Gastrocnemius medialis (tissue), 4 donors: ENCODE results near the gene GREB1L. TPM values are rescaled to one million over a fixed set of nuclear protein-coding genes. Genes with fewer than 3 reads are reported as not detected.

Experiments
- ATAC-seq, 2 donors: fragments of 150-250 bp; one replicate each; pipeline ENCODE4 v1.9.1; 2016
- DNase-seq, 2 donors: peaks; one replicate each; pipeline ENCODE4 v3.0.0-alpha.2; 2019
- H3K27ac ChIP-seq, 4 donors: fragments of 200-600 bp; sonication (generic); 1 replicate in 1 of 4; 2 replicates in 3 of 4; pipeline ENCODE4 v1.5.1; 2016 to 2018; ENCODE audit warnings: mild to moderate bottlenecking in 2 of 4, moderate library complexity in 1 of 4
- H3K27me3 ChIP-seq, 3 donors: fragments of 200-600 bp; sonication (generic) in 2 of 3; 1 replicate in 1 of 3; 2 replicates in 2 of 3; pipeline versions ENCODE4 v1.5.1 to v1.6.0; 2016 to 2019; ENCODE audit warnings: mild to moderate bottlenecking in 1 of 3, moderate library complexity in 1 of 3
- H3K36me3 ChIP-seq, 2 donors: fragments of 200-600 bp; sonication (generic) in 1 of 2; one replicate each; pipeline ENCODE4 v1.5.1; 2017 to 2018
- H3K4me1 ChIP-seq, 2 donors: fragments of 200-600 bp; sonication (generic) in 1 of 2; one replicate each; pipeline ENCODE4 v1.5.1; 2016 to 2017; ENCODE audit warnings: mild to moderate bottlenecking in 2 of 2
- H3K4me3 ChIP-seq, 4 donors: fragments of 200-600 bp; sonication (generic) in 3 of 4; 1 replicate in 1 of 4; 2 replicates in 3 of 4; pipeline ENCODE4 v1.5.1; 2016 to 2019; ENCODE audit warnings: mild to moderate bottlenecking in 2 of 4
- H3K9me3 ChIP-seq, 3 donors: fragments of 200-600 bp; sonication (generic) in 2 of 3; 1 replicate in 1 of 3; 2 replicates in 2 of 3; pipeline ENCODE4 v1.5.1; 2016 to 2019
- CTCF ChIP-seq, 5 experiments: fragments of 450-650 bp in 3 of 5; fragments of 200-600 bp in 2 of 5; sonication (generic) in 2 of 5; IDR thresholded peaks in 4 of 5; conservative IDR thresholded peaks in 1 of 5; 1 replicate in 4 of 5; 2 replicates in 1 of 5; pipeline ENCODE4 v1.5.1; 2016 to 2019; ENCODE audit warnings: antibody characterized with exemption in 5 of 5, mild to moderate bottlenecking in 3 of 5, moderate library complexity in 3 of 5
- POLR2A ChIP-seq, 2 donors: fragments of 450-650 bp; IDR thresholded peaks; one replicate each; pipeline ENCODE4 v1.6.1; 2017; ENCODE audit warnings: antibody characterized with exemption in 2 of 2, mild to moderate bottlenecking in 2 of 2, moderate library complexity in 2 of 2
- in situ Hi-C, 4 donors: fragments of 200-750 bp; cut with MboI; loops; one replicate each; pipeline versions ENCODE4 v1.15.0 to v1.8.0; 2017; ENCODE audit warnings: low sequenced_read_pairs in 4 of 4
- intact Hi-C: fragments of 100-400 bp; cut with DNase I; formaldehyde crosslinking; loops from one replicate; pipeline ENCODE4 v1.15.1; 2023; ENCODE audit warnings: low total_unique reads
- total RNA-seq, 4 donors: library from RNA; depleted of rRNA; stranded (reverse); fragments of >200 nt; gene quantifications; one replicate each; pipeline versions ENCODE4 v1.1.0 to v1.2.3, GENCODE V29; 2016

The GREB1L gene
- total RNA-seq, 4 donors from 2014 or later, result 4.4 to 14.4 (median 7.4) TPM

GRCh38 chr18:21359746-21360145, 117.7 kb downstream of the GREB1L start:
- no peaks in the 10 kb centered on the region for H3K27me3 ChIP-seq
- DNase-seq, result no peak
- no peaks in the 10 kb centered on the region for H3K9me3 ChIP-seq
- intact Hi-C loops, result no loop called here
- no peak for ATAC-seq
- no peak for TF ChIP-seq CTCF (IDR thresholded peaks at IDR 0.05 in 4 of 5, conservative IDR thresholded peaks at IDR 0.05 in 1 of 5)
- no peak for TF ChIP-seq POLR2A (IDR thresholded peaks at IDR 0.05)
- in situ Hi-C loops, result no loop called here
- H3K4me1 ChIP-seq, result peaks cover 0 to 11% of the 10 kb centered on the region in 2 donors
- no peaks in the 10 kb centered on the region for H3K36me3 ChIP-seq
- H3K27ac ChIP-seq, result no peak overlapping the region
- H3K4me3 ChIP-seq, result no peak overlapping the region

GRCh38 chr18:21361307-21361880, 119.4 kb downstream of the GREB1L start:
- ATAC-seq (no peak), DNase-seq (no peak)
- Histone ChIP-seq H3K36me3 (no peaks in the 10 kb centered on the region), H3K27ac (no peak overlapping the region), H3K4me1 (peaks cover 0 to 11% of the 10 kb centered on the region in 2 donors), H3K4me3 (no peak overlapping the region), H3K9me3 (no peaks in the 10 kb centered on the region), H3K27me3 (no peaks in the 10 kb centered on the region)
- in situ Hi-C loops (no loop called here), intact Hi-C loops (no loop called here)
- TF ChIP-seq POLR2A (IDR thresholded peaks at IDR 0.05) (no peak), CTCF (IDR thresholded peaks at IDR 0.05 in 4 of 5, conservative IDR thresholded peaks at IDR 0.05 in 1 of 5) (no peak)

GRCh38 chr18:21362831-21363230, 120.8 kb downstream of the GREB1L start:
- no peak for TF ChIP-seq CTCF (IDR thresholded peaks at IDR 0.05 in 4 of 5, conservative IDR thresholded peaks at IDR 0.05 in 1 of 5)
- TF ChIP-seq POLR2A (IDR thresholded peaks at IDR 0.05), result no peak
- DNase-seq, result no peak
- in situ Hi-C loops, result no loop called here
- ATAC-seq, result no peak
- Histone ChIP-seq H3K27me3 (no peaks in the 10 kb centered on the region), H3K27ac (no peak overlapping the region), H3K4me1 (peaks cover 0 to 11% of the 10 kb centered on the region in 2 donors), H3K36me3 (no peaks in the 10 kb centered on the region), H3K9me3 (no peaks in the 10 kb centered on the region), H3K4me3 (no peak overlapping the region)
- intact Hi-C loops, result no loop called here

- no peak for DNase-seq
- TF ChIP-seq POLR2A (IDR thresholded peaks at IDR 0.05) (no peak), CTCF (IDR thresholded peaks at IDR 0.05 in 4 of 5, conservative IDR thresholded peaks at IDR 0.05 in 1 of 5) (no peak)
- in situ Hi-C loops (no loop called here), intact Hi-C loops (no loop called here)
- Histone ChIP-seq H3K27me3 (no peaks in the 10 kb centered on the region), H3K36me3 (no peaks in the 10 kb centered on the region), H3K4me3 (no peak overlapping the region), H3K27ac (no peak overlapping the region), H3K4me1 (peaks cover 0 to 11% of the 10 kb centered on the region in 2 donors), H3K9me3 (no peaks in the 10 kb centered on the region)
- ATAC-seq, result no peak
Observed at GRCh38 chr18:21363348-21363747, 121.3 kb downstream of the GREB1L start.

- ATAC-seq, result no peak
- Histone ChIP-seq H3K4me1 (peaks cover 0 to 11% of the 10 kb centered on the region in 2 donors), H3K27me3 (no peaks in the 10 kb centered on the region), H3K4me3 (no peak overlapping the region), H3K27ac (no peak overlapping the region), H3K36me3 (no peaks in the 10 kb centered on the region), H3K9me3 (no peaks in the 10 kb centered on the region)
- no peak for DNase-seq
- intact Hi-C loops (no loop called here), in situ Hi-C loops (no loop called here)
- no peak for TF ChIP-seq CTCF (IDR thresholded peaks at IDR 0.05 in 4 of 5, conservative IDR thresholded peaks at IDR 0.05 in 1 of 5)
- TF ChIP-seq POLR2A (IDR thresholded peaks at IDR 0.05), result no peak
Observed at GRCh38 chr18:21364471-21364870, 122.4 kb downstream of the GREB1L start.
